Measurements from ENCODE around the gene CLASP2.

The CLASP2 gene

DNA sequence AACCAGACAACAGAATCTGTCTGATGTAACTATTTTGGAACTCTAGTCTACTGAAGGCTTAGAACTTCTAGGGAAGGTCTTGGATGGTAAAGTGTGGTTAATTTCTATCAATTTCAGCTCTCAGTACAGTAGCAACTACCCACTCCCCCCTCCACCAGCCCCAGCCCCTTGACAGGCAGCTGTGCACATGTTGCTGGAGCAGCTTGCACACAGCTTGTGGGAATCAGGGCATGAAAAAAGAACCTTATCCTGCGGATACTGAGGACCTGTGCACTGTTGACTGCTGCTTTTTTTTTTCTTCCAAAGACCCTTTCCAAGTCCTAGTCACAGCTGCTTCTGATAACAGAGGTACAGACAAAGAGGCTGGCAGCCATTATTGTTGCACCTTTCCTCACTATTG lies 196.3 kb downstream of the CLASP2 start:
- no peaks in the 10 kb centered on the region for H3F3A ChIP-seq (ENCODE audit: insufficient read depth)
- no peak overlapping the region for H3K4me3 ChIP-seq (ENCODE audit: insufficient read depth, low read length, poor library complexity, severe bottlenecking)
- no peaks in the 10 kb centered on the region for H3K9me2 ChIP-seq (replicated peaks; ENCODE audit: insufficient read depth, low read length)
- H3K9me3 ChIP-seq (ENCODE audit: insufficient read depth, low read length): peaks cover 4% of the 10 kb centered on the region; the same call in 1 of the 2 replicates
- H2AFZ ChIP-seq (ENCODE audit: low read depth, low read length, severe bottlenecking): no peak overlapping the region
- no peak for TF ChIP-seq CTCF (IDR thresholded peaks at IDR 0.05; ENCODE audit: insufficient read depth, low read length, poor library complexity, severe bottlenecking)
- no peak for TF ChIP-seq EZH2phosphoT487 (conservative IDR thresholded peaks at IDR 0.05; ENCODE audit: low read length)
- H3K27me3 ChIP-seq (ENCODE audit: low read length): no peaks in the 10 kb centered on the region
- no peaks in the 10 kb centered on the region for H3K79me2 ChIP-seq (ENCODE audit: insufficient read depth, low read length)
- H3K9ac ChIP-seq (ENCODE audit: low read length): no peak overlapping the region
- H3K36me3 ChIP-seq (ENCODE audit: low read length): peaks cover 20% of the 10 kb centered on the region; the same call in 1 of the 2 replicates
- H3K27ac ChIP-seq (ENCODE audit: low read depth, low read length): no peak overlapping the region
- H4K20me1 ChIP-seq (ENCODE audit: low read depth, low read length): no peaks in the 10 kb centered on the region
- no peak overlapping the region for H3K4me2 ChIP-seq (ENCODE audit: low read depth, low read length, poor library complexity, severe bottlenecking)

DNA sequence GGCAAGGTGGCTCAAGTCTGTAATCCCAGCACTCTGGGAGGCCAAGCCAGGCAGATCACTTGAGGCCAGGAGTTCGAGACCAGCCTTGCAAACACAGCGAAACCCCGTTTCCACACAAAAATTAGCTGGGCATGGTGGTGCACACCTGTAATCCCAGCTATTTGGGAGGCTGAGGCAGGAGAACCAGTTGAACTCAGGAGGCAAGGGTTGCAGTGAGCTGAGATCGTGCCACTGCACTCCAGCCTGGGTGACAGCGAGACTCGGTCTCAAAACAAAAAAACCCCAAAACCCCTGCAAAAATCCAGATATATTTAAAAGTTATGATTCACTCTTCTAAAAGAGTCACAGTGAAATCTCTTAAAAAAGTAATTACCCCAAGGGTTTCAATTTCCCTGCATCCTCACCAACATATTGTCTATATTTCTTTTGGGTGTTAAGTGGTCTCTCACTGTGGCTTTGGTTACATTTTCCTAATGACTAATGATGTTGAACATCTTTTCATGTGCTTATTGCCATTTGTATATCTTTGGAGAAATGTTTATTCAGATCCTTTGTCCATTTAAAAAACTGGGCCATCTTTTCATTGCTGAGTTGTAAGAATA lies 204.7 kb downstream of the CLASP2 start:
- H3K79me2 ChIP-seq (ENCODE audit: insufficient read depth, low read length): no peaks in the 10 kb centered on the region
- no peaks in the 10 kb centered on the region for H3K9me3 ChIP-seq (ENCODE audit: insufficient read depth, low read length)
- no peaks in the 10 kb centered on the region for H3K9me2 ChIP-seq (replicated peaks; ENCODE audit: insufficient read depth, low read length)
- no peak overlapping the region for H3K4me2 ChIP-seq (ENCODE audit: low read depth, low read length, poor library complexity, severe bottlenecking)
- no peak overlapping the region for H3K27ac ChIP-seq (ENCODE audit: low read depth, low read length)
- no peaks in the 10 kb centered on the region for H3F3A ChIP-seq (ENCODE audit: insufficient read depth)
- H4K20me1 ChIP-seq (ENCODE audit: low read depth, low read length): no peaks in the 10 kb centered on the region
- no peak for TF ChIP-seq CTCF (IDR thresholded peaks at IDR 0.05; ENCODE audit: insufficient read depth, low read length, poor library complexity, severe bottlenecking)
- TF ChIP-seq EZH2phosphoT487 (conservative IDR thresholded peaks at IDR 0.05; ENCODE audit: low read length): no peak
- peaks cover 23% of the 10 kb centered on the region; the same call in 1 of the 2 replicates for H3K36me3 ChIP-seq (ENCODE audit: low read length)
- no peak overlapping the region for H3K9ac ChIP-seq (ENCODE audit: low read length)
- no peaks in the 10 kb centered on the region for H3K27me3 ChIP-seq (ENCODE audit: low read length)
- H2AFZ ChIP-seq (ENCODE audit: low read depth, low read length, severe bottlenecking): no peak overlapping the region
- H3K4me3 ChIP-seq (ENCODE audit: insufficient read depth, low read length, poor library complexity, severe bottlenecking): no peak overlapping the region

GRCh38 chr3:33505027-33505426 lies 213.0 kb downstream of the CLASP2 start:
- Histone ChIP-seq H3F3A (ENCODE audit: insufficient read depth) (no peaks in the 10 kb centered on the region), H4K20me1 (ENCODE audit: low read depth, low read length) (no peaks in the 10 kb centered on the region), H2AFZ (ENCODE audit: low read depth, low read length, severe bottlenecking) (no peak overlapping the region), H3K27me3 (ENCODE audit: low read length) (no peaks in the 10 kb centered on the region), H3K36me3 (ENCODE audit: low read length) (peaks cover 22% of the 10 kb centered on the region; the same call in 1 of the 2 replicates), H3K79me2 (ENCODE audit: insufficient read depth, low read length) (no peaks in the 10 kb centered on the region), H3K4me2 (ENCODE audit: low read depth, low read length, poor library complexity, severe bottlenecking) (no peak overlapping the region), H3K4me3 (ENCODE audit: insufficient read depth, low read length, poor library complexity, severe bottlenecking) (no peak overlapping the region), H3K9me3 (ENCODE audit: insufficient read depth, low read length) (no peaks in the 10 kb centered on the region), H3K9me2 (replicated peaks; ENCODE audit: insufficient read depth, low read length) (no peaks in the 10 kb centered on the region), H3K27ac (ENCODE audit: low read depth, low read length) (no peak overlapping the region), H3K9ac (ENCODE audit: low read length) (no peak overlapping the region)
- TF ChIP-seq EZH2phosphoT487 (conservative IDR thresholded peaks at IDR 0.05; ENCODE audit: low read length): no peak
- TF ChIP-seq CTCF (IDR thresholded peaks at IDR 0.05; ENCODE audit: insufficient read depth, low read length, poor library complexity, severe bottlenecking): no peak

All from SU-DHL-6 (cell line).